ENCODE results near the gene GNG4.

GNG4 gene

GRCh38 chr1:235649368-235650163 is at the start of gene GNG4:
TSS of gene GNG4 (minus strand) at chr1:235649784. CDS start at chr1:235583838, 65,946 bp downstream.
- peak; percentile 21 for DNase-seq

GRCh38 chr1:235697508-235697907 is 47.9 kb upstream of the GNG4 start:
- DNase-seq: peak; percentile 10

GRCh38 chr1:235689356-235689755 is 39.8 kb upstream of the GNG4 start:
- DNase-seq: no peak

GRCh38 chr1:235688096-235688495 is 38.5 kb upstream of the GNG4 start:
- no peak for DNase-seq

GRCh38 chr1:235683653-235684052 is 34.1 kb upstream of the GNG4 start:
- DNase-seq: no peak

- no peak for DNase-seq
Observed at GRCh38 chr1:235682216-235682615, 32.6 kb upstream of the GNG4 start.

- DNase-seq: no peak
Observed at GRCh38 chr1:235679644-235680043, 30.1 kb upstream of the GNG4 start.

- no peak for DNase-seq
Observed at GRCh38 chr1:235679005-235679404, 29.4 kb upstream of the GNG4 start.

- DNase-seq: no peak
Observed at GRCh38 chr1:235675152-235675890, 25.7 kb upstream of the GNG4 start.

GRCh38 chr1:235673981-235674380 is 24.4 kb upstream of the GNG4 start:
- DNase-seq: no peak

GRCh38 chr1:235671992-235672391 is 22.4 kb upstream of the GNG4 start:
- DNase-seq: no peak

GRCh38 chr1:235670157-235670776 is 20.7 kb upstream of the GNG4 start:
- no peak for DNase-seq

GRCh38 chr1:235669277-235669676 is 19.7 kb upstream of the GNG4 start:
- DNase-seq: no peak

GRCh38 chr1:235663628-235664027 is 14.0 kb upstream of the GNG4 start:
- no peak for DNase-seq

GRCh38 chr1:235661568-235661967 is 12.0 kb upstream of the GNG4 start:
- DNase-seq: no peak

GRCh38 chr1:235659186-235659771 is 9.7 kb upstream of the GNG4 start:
- no peak for DNase-seq

- no peak for DNase-seq
Observed at GRCh38 chr1:235657747-235658526, 8.4 kb upstream of the GNG4 start.

GRCh38 chr1:235657269-235657668 is 7.7 kb upstream of the GNG4 start:
- no peak for DNase-seq

- no peak for DNase-seq
Observed at GRCh38 chr1:235652364-235652763, 2.8 kb upstream of the GNG4 start.

- no peak for DNase-seq
Observed at GRCh38 chr1:235651170-235651806, 1.7 kb upstream of the GNG4 start.

GRCh38 chr1:235650341-235651169 is 971 bp upstream of the GNG4 start:
- no peak for DNase-seq

Measured in CD4-positive, alpha-beta T cell treated with Interleukin-17A for 1 hour (primary cell).